Fibroblast of the aortic adventitia (primary cell): Measurements from ENCODE around the gene LRRC8E. TPM values are rescaled to one million over a fixed set of nuclear protein-coding genes. Genes with fewer than 3 reads are reported as not detected.

Experiments
- DNase-seq: peaks from one replicate; pipeline ENCODE4 v3.0.0-alpha.2; 2010; ENCODE audit warnings: low read depth
- H3K4me3 ChIP-seq: 2 replicates; pipeline ENCODE4 v1.5.1; 2011; ENCODE audit warnings: low read depth, mild to moderate bottlenecking, control low read depth, low read length, moderate library complexity
- CTCF ChIP-seq: IDR thresholded peaks from 2 replicates; pipeline ENCODE4 v1.5.1; 2011; ENCODE audit warnings: mild to moderate bottlenecking, low read length, control low read depth, inconsistent platforms; ENCODE audit not compliant: insufficient read depth
- total RNA-seq: library from RNA; depleted of rRNA; stranded (reverse); fragments of >200 nt; gene quantifications from 2 replicates; pipeline ENCODE4 v1.2.3, GENCODE V29; 2012; ENCODE audit warnings: low replicate concordance

The LRRC8E gene
- total RNA-seq, 1 donor, result 5.2 TPM

- TF ChIP-seq CTCF, result no peak
- H3K4me3 ChIP-seq, result no peak overlapping the region
- DNase-seq, result no peak
Observed at GRCh38 chr19:7859831-7860713, 28.2 kb upstream of the LRRC8E start.

- no peak overlapping the region for H3K4me3 ChIP-seq
- TF ChIP-seq CTCF, result no peak
- DNase-seq, result no peak
Observed at GRCh38 chr19:7860714-7861618, 27.3 kb upstream of the LRRC8E start.

GRCh38 chr19:7861619-7862412 lies 26.5 kb upstream of the LRRC8E start:
- no peak for TF ChIP-seq CTCF
- no peak for DNase-seq
- no peak overlapping the region for H3K4me3 ChIP-seq

GRCh38 chr19:7862413-7862951 lies 25.8 kb upstream of the LRRC8E start:
- DNase-seq, result no peak
- no peak for TF ChIP-seq CTCF

DNA sequence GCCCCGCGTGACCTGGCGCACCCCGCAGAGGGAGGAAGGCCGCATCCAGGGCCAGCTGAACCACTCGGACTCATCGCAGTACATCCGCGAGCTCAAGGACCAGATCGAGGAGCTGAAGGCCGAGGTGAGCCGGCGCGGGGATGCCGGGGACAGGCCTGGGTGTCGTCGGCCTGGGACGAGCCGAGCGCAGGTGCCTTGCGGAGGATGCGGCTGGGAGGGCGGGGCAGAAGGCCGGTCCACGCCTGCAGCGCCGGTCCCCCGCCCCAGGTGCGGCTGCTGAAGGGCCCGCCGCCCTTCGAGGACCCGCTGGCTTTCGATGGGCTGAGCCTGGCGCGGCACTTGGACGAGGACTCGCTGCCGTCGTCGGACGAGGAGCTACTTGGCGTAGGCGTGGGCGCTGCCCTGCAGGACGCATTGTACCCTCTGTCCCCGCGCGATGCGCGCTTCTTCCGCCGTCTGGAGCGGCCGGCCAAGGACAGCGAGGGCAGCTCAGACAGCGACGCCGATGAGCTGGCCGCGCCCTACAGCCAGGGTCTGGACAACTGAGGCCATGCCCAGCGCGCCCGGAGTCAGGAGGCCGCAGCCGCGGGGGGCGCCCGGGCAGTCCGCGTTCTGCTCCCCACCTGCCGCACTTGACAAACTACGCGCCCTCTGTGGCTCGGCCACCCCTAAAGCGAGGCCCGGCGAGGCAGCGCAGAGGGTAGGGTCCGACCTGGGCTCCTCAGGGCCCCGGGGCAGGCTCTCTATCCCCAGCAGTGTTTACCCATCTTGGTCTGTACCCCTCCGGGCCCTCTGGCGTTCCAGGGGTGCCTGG lies 24.9 kb upstream of the LRRC8E start:
- no peak for TF ChIP-seq CTCF
- no peak overlapping the region for H3K4me3 ChIP-seq
- DNase-seq, result no peak

More at GRCh38 chr19:7862413-7862951, 25.8 kb upstream of the LRRC8E start:
- H3K4me3 ChIP-seq, result no peak overlapping the region
